ENCODE results near the gene LRRC8C. TPM values are rescaled to one million over a fixed set of nuclear protein-coding genes. Genes with fewer than 3 reads are reported as not detected.

Gene LRRC8C
- total and polyA plus RNA-seq, 4 donors, result 0.63 to 3.5 (median 1.5) TPM

DNA sequence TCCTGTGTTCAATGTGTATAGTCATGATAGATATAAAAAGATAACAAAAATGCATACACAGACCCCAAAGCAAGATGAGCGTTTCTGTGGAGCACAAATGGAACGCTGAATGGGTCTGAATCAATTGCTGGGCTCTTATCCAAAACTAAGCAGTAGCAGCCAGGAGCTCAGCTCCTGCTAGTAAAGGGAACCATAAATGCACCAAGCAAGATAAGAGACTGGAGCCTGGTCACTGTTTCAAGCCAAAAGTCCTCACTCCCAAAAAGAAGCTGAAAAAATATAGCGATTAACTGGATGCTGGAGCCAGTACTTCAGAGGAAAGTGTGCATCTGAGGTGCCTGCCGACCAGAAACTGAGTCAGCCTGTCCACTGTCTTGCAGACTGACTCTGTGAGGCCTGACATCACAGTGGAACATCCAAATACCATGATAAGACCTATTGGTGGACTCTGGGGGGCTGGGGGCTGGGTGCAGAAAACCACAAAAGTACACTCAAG, 68.9 kb downstream of the LRRC8C start:
- DNase-seq (ENCODE audit: low spot score), result no peak
- Histone ChIP-seq H3K36me3 (ENCODE audit: control insufficient read depth in 4 of 4, insufficient read depth in 3 of 4, low read depth in 1 of 4, low read length in 3 of 4) (no peaks in the 10 kb centered on the region), H3K9me3 (ENCODE audit: control insufficient read depth in 4 of 4, low read length in 3 of 4) (no peaks in the 10 kb centered on the region), H3K9ac (ENCODE audit: low read depth in 1 of 2, low read length in 2 of 2) (no peak overlapping the region), H3K4me1 (ENCODE audit: control insufficient read depth in 4 of 4, insufficient read depth in 4 of 4, low read length in 3 of 4) (no peaks in the 10 kb centered on the region), H3K4me3 (ENCODE audit: low read depth in 1 of 3, low read length in 3 of 3) (no peak overlapping the region), H3K27ac (ENCODE audit: low read depth in 1 of 2, low read length in 2 of 2) (no peak overlapping the region), H3K27me3 (ENCODE audit: control insufficient read depth in 4 of 4, insufficient read depth in 4 of 4, low read length in 3 of 4) (peaks cover 0 to 3% (median 0%) of the 10 kb centered on the region in 4 donors)
- TF ChIP-seq HNF4G (IDR thresholded peaks at IDR 0.05), result no peak
- no peak for TF ChIP-seq SP1 (IDR thresholded peaks at IDR 0.05)
- no peak for TF ChIP-seq FOXA2 (IDR thresholded peaks at IDR 0.05)
- TF ChIP-seq EGR1 (IDR thresholded peaks at IDR 0.05; ENCODE audit: low read depth in 2 of 2), result no peak
- no peak for TF ChIP-seq NR2F2 (IDR thresholded peaks at IDR 0.05)
- no peak for TF ChIP-seq HNF4A (conservative IDR thresholded peaks at IDR 0.05)
- TF ChIP-seq, protein P1, sequence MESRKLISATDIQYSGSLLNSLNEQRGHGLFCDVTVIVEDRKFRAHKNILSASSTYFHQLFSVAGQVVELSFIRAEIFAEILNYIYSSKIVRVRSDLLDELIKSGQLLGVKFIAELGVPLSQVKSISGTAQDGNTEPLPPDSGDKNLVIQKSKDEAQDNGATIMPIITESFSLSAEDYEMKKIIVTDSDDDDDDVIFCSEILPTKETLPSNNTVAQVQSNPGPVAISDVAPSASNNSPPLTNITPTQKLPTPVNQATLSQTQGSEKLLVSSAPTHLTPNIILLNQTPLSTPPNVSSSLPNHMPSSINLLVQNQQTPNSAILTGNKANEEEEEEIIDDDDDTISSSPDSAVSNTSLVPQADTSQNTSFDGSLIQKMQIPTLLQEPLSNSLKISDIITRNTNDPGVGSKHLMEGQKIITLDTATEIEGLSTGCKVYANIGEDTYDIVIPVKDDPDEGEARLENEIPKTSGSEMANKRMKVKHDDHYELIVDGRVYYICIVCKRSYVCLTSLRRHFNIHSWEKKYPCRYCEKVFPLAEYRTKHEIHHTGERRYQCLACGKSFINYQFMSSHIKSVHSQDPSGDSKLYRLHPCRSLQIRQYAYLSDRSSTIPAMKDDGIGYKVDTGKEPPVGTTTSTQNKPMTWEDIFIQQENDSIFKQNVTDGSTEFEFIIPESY (IDR thresholded peaks at IDR 0.05), result no peak
- TF ChIP-seq, protein P2, sequence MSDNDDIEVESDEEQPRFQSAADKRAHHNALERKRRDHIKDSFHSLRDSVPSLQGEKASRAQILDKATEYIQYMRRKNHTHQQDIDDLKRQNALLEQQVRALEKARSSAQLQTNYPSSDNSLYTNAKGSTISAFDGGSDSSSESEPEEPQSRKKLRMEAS (IDR thresholded peaks at IDR 0.05), result no peak
- TF ChIP-seq, protein P3, sequence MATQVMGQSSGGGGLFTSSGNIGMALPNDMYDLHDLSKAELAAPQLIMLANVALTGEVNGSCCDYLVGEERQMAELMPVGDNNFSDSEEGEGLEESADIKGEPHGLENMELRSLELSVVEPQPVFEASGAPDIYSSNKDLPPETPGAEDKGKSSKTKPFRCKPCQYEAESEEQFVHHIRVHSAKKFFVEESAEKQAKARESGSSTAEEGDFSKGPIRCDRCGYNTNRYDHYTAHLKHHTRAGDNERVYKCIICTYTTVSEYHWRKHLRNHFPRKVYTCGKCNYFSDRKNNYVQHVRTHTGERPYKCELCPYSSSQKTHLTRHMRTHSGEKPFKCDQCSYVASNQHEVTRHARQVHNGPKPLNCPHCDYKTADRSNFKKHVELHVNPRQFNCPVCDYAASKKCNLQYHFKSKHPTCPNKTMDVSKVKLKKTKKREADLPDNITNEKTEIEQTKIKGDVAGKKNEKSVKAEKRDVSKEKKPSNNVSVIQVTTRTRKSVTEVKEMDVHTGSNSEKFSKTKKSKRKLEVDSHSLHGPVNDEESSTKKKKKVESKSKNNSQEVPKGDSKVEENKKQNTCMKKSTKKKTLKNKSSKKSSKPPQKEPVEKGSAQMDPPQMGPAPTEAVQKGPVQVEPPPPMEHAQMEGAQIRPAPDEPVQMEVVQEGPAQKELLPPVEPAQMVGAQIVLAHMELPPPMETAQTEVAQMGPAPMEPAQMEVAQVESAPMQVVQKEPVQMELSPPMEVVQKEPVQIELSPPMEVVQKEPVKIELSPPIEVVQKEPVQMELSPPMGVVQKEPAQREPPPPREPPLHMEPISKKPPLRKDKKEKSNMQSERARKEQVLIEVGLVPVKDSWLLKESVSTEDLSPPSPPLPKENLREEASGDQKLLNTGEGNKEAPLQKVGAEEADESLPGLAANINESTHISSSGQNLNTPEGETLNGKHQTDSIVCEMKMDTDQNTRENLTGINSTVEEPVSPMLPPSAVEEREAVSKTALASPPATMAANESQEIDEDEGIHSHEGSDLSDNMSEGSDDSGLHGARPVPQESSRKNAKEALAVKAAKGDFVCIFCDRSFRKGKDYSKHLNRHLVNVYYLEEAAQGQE (IDR thresholded peaks at IDR 0.05), result no peak
- TF ChIP-seq RXRA (IDR thresholded peaks at IDR 0.05), result no peak
- TF ChIP-seq, protein P4, sequence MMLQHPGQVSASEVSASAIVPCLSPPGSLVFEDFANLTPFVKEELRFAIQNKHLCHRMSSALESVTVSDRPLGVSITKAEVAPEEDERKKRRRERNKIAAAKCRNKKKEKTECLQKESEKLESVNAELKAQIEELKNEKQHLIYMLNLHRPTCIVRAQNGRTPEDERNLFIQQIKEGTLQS (IDR thresholded peaks at IDR 0.05), result no peak
- TF ChIP-seq, protein P5, sequence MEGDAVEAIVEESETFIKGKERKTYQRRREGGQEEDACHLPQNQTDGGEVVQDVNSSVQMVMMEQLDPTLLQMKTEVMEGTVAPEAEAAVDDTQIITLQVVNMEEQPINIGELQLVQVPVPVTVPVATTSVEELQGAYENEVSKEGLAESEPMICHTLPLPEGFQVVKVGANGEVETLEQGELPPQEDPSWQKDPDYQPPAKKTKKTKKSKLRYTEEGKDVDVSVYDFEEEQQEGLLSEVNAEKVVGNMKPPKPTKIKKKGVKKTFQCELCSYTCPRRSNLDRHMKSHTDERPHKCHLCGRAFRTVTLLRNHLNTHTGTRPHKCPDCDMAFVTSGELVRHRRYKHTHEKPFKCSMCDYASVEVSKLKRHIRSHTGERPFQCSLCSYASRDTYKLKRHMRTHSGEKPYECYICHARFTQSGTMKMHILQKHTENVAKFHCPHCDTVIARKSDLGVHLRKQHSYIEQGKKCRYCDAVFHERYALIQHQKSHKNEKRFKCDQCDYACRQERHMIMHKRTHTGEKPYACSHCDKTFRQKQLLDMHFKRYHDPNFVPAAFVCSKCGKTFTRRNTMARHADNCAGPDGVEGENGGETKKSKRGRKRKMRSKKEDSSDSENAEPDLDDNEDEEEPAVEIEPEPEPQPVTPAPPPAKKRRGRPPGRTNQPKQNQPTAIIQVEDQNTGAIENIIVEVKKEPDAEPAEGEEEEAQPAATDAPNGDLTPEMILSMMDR (IDR thresholded peaks at IDR 0.05; ENCODE audit: low read depth, low read length, missing input control), result no peak
- no peak for TF ChIP-seq FOXA1 (IDR thresholded peaks at IDR 0.05)
- TF ChIP-seq GABPA (IDR thresholded peaks at IDR 0.05 in 1 of 2, conservative IDR thresholded peaks at IDR 0.05 in 1 of 2), result no peak
- no peak for TF ChIP-seq JUND (IDR thresholded peaks at IDR 0.05)
- WGBS, result 71% methylated on average over 4 of the region's 4 CpGs

DNA sequence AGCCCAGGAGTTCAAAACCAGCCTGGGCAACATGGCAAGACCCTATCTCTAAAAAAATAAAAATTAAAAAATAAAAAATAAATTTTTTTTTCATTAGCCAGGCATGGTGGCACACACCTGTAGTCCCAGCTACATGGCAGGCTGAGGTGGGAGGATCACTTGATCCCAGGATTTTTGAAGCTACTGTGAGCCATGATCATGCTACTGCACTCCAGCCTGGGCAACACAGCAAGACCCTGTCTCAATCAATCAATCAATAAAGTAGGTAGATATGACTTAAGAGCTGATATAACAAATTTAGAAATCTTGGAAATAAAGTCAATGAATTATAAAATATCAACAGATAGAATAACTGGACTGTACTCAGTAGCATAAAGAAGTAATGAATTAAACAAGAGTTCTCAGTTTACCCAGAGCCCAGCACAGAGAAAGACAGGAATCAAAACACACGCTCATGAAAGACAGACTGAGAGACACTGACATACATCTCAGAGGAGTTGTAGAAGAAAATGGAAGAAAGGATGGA, 69.7 kb downstream of the LRRC8C start:
- WGBS, result 97% methylated on average over 1 of the region's 1 CpG
- DNase-seq (ENCODE audit: low spot score), result no peak
- Histone ChIP-seq H3K27ac (ENCODE audit: low read depth in 1 of 2, low read length in 2 of 2) (no peak overlapping the region), H3K9me3 (ENCODE audit: control insufficient read depth in 4 of 4, low read length in 3 of 4) (no peaks in the 10 kb centered on the region), H3K27me3 (ENCODE audit: control insufficient read depth in 4 of 4, insufficient read depth in 4 of 4, low read length in 3 of 4) (peaks cover 0 to 3% (median 0%) of the 10 kb centered on the region in 4 donors), H3K9ac (ENCODE audit: low read depth in 1 of 2, low read length in 2 of 2) (no peak overlapping the region), H3K4me1 (ENCODE audit: control insufficient read depth in 4 of 4, insufficient read depth in 4 of 4, low read length in 3 of 4) (no peaks in the 10 kb centered on the region), H3K4me3 (ENCODE audit: low read depth in 1 of 3, low read length in 3 of 3) (no peak overlapping the region), H3K36me3 (ENCODE audit: control insufficient read depth in 4 of 4, insufficient read depth in 3 of 4, low read depth in 1 of 4, low read length in 3 of 4) (no peaks in the 10 kb centered on the region)
- TF ChIP-seq SP1 (IDR thresholded peaks at IDR 0.05) (no peak), TAF1 (conservative IDR thresholded peaks at IDR 0.05) (no peak), HNF4G (IDR thresholded peaks at IDR 0.05) (no peak)

Data from liver (tissue), 9 donors.